MCF 10A (cell line): Measurements from ENCODE around the gene COL20A1. TPM values are rescaled to one million over a fixed set of nuclear protein-coding genes. Genes with fewer than 3 reads are reported as not detected.

Source experiments
- BruUV-seq: library from RNA; stranded (reverse); fragments of 400-500 nt; replicated peaks from 2 replicates; lab custom pipeline; 2021; lab: Mats Ljungman, UMichigan
- CTCF ChIA-PET: fragments of 300-600 bp; sonication (Branson Sonifier 250); formaldehyde crosslinking; extraction: SDS; loops from one replicate; lab custom pipeline; 2021; ENCODE audit warnings: antibody characterized with exemption, inconsistent platforms; lab: Yijun Ruan, JAX
- POLR2A ChIA-PET: fragments of 300-600, 350-650 bp; sonication (Branson Sonifier 250); formaldehyde crosslinking; extraction: SDS; loops from one replicate; lab custom pipeline; 2020; ENCODE audit warnings: antibody characterized with exemption, inconsistent platforms; lab: Yijun Ruan, JAX
- DNase-seq: peaks from one replicate; pipeline ENCODE4 v3.0.0-alpha.2; 2018; ENCODE audit not compliant: unreplicated experiment
- H3K27ac Mint-ChIP-seq: one replicate; pipeline ENCODE4 v1.8.0; 2022; ENCODE audit warnings: mild to moderate bottlenecking, low read depth, mixed read lengths; ENCODE audit not compliant: unreplicated experiment
- H3K27me3 Mint-ChIP-seq: one replicate; pipeline ENCODE4 v1.8.0; 2022; ENCODE audit warnings: mixed read lengths; ENCODE audit not compliant: insufficient read depth, unreplicated experiment
- H3K36me3 Mint-ChIP-seq: one replicate; pipeline ENCODE4 v1.8.0; 2022; ENCODE audit warnings: mild to moderate bottlenecking, moderate library complexity, mixed read lengths; ENCODE audit not compliant: insufficient read depth, unreplicated experiment
- H3K4me1 Mint-ChIP-seq: one replicate; pipeline ENCODE4 v1.8.0; 2022; ENCODE audit warnings: mixed read lengths; ENCODE audit not compliant: insufficient read depth, unreplicated experiment
- H3K4me3 Mint-ChIP-seq: one replicate; pipeline ENCODE4 v1.8.0; 2022; ENCODE audit warnings: mild to moderate bottlenecking, moderate library complexity, mixed read lengths; ENCODE audit not compliant: unreplicated experiment
- H3K9me3 Mint-ChIP-seq: one replicate; pipeline ENCODE4 v1.8.0; 2022; ENCODE audit warnings: mixed read lengths; ENCODE audit not compliant: unreplicated experiment
- intact Hi-C: fragments of 100-400 bp; cut with micrococcal nuclease; formaldehyde crosslinking; loops from 2 replicates; pipeline ENCODE4 v1.14.1; 2022
- total RNA-seq: library from RNA; stranded (reverse); gene quantifications from 2 replicates; pipeline ENCODE4 v1.2.3, GENCODE V29; 2022
- TF ChIP-seq, protein P1 (sequence below): fragments of 200-600 bp; IDR thresholded peaks from one replicate; pipeline ENCODE4 v1.8.0; 2022; ENCODE audit warnings: antibody characterized with exemption, mild to moderate bottlenecking; ENCODE audit not compliant: unreplicated experiment

Gene COL20A1
- total RNA-seq, 1 experiment from 2014 or later = 0.14 TPM

- Mint-ChIP-seq H3K4me1 (no peaks in the 10 kb centered on the region), H3K27ac (no peak overlapping the region), H3K36me3 (no peaks in the 10 kb centered on the region), H3K4me3 (no peak overlapping the region), H3K27me3 (peaks cover 58% of the 10 kb centered on the region), H3K9me3 (no peaks in the 10 kb centered on the region)
- ChIA-PET POLR2A (no interaction called here), CTCF (interaction anchor here (0.6 to 1.1 kb wide), 3 partner anchors 8 to 75 kb away, joined by 3 read pairs; no protein-coding TSS in a partner anchor)
- intact Hi-C loops = no loop called here
- no TSS peak for BruUV-seq
- TF ChIP-seq, protein P1, sequence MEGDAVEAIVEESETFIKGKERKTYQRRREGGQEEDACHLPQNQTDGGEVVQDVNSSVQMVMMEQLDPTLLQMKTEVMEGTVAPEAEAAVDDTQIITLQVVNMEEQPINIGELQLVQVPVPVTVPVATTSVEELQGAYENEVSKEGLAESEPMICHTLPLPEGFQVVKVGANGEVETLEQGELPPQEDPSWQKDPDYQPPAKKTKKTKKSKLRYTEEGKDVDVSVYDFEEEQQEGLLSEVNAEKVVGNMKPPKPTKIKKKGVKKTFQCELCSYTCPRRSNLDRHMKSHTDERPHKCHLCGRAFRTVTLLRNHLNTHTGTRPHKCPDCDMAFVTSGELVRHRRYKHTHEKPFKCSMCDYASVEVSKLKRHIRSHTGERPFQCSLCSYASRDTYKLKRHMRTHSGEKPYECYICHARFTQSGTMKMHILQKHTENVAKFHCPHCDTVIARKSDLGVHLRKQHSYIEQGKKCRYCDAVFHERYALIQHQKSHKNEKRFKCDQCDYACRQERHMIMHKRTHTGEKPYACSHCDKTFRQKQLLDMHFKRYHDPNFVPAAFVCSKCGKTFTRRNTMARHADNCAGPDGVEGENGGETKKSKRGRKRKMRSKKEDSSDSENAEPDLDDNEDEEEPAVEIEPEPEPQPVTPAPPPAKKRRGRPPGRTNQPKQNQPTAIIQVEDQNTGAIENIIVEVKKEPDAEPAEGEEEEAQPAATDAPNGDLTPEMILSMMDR = no peak
- no peak for DNase-seq
Observed at GRCh38 chr20:63370618-63371187, 77.7 kb downstream of the COL20A1 start.

DNA sequence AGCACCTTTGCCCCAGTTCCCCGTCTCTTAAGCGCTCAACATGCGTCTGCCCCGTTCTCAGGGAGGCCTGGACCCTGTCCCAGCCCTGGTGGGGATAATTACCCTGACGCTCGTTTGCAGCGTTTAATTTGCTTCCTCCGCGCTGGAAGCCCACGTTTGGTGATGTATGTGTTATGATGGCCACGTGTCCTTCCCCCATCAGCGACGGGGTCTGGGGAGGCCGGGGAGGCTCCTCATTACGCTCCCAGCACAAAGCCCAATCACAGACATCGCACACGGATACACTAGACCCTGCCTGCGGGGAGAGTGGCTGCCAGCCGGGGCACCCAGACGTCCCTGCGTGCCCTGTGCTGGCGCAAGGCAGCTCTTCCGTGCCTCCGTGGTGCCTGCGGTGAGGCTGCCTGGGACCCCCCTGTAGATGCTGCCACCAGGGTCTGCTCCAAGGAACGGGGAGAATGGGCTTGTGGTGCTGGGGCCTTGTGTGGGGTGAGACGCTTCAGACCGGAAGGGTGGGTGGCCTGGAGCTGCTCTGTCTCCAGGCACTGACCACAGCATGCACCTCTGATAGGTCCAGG lies 78.4 kb downstream of the COL20A1 start:
- DNase-seq = no peak
- Mint-ChIP-seq H3K9me3 (no peaks in the 10 kb centered on the region), H3K27me3 (peaks cover 65% of the 10 kb centered on the region), H3K36me3 (no peaks in the 10 kb centered on the region), H3K27ac (no peak overlapping the region), H3K4me1 (no peaks in the 10 kb centered on the region), H3K4me3 (no peak overlapping the region)
- TF ChIP-seq, protein P1 = no peak
- intact Hi-C loops = no loop called here
- ChIA-PET POLR2A (no interaction called here), CTCF (interaction anchor here (0.7 to 1.1 kb wide), 3 partner anchors 62 to 107 kb away, joined by 3 to 4 read pairs (median 3); no protein-coding TSS in a partner anchor)
- no TSS peak for BruUV-seq

- no peaks in the 10 kb centered on the region for H3K36me3 Mint-ChIP-seq
- POLR2A ChIA-PET = no interaction called here
- no peaks in the 10 kb centered on the region for H3K9me3 Mint-ChIP-seq
- intact Hi-C loops = no loop called here
- no TSS peak for BruUV-seq
- peaks cover 84% of the 10 kb centered on the region for H3K27me3 Mint-ChIP-seq
- H3K4me1 Mint-ChIP-seq = no peaks in the 10 kb centered on the region
- CTCF ChIA-PET = interaction anchor here (1.5 to 2.9 kb wide), 2 partner anchors 8 to 150 kb away, joined by 6 to 10 read pairs; no protein-coding TSS in a partner anchor
- no peak overlapping the region for H3K4me3 Mint-ChIP-seq
- H3K27ac Mint-ChIP-seq = no peak overlapping the region
- TF ChIP-seq, protein P1 = no peak
- DNase-seq = no peak
Observed at GRCh38 chr20:63372971-63373885, 80.2 kb downstream of the COL20A1 start.

- no peak overlapping the region for H3K27ac Mint-ChIP-seq
- no peaks in the 10 kb centered on the region for H3K4me1 Mint-ChIP-seq
- no peaks in the 10 kb centered on the region for H3K9me3 Mint-ChIP-seq
- H3K27me3 Mint-ChIP-seq = peaks cover 86% of the 10 kb centered on the region
- BruUV-seq = no TSS peak
- intact Hi-C loops = no loop called here
- POLR2A ChIA-PET = no interaction called here
- H3K36me3 Mint-ChIP-seq = no peaks in the 10 kb centered on the region
- DNase-seq = no peak
- CTCF ChIA-PET = interaction anchor here (1.5 to 2.9 kb wide), 2 partner anchors 8 to 151 kb away, joined by 6 to 10 read pairs; no protein-coding TSS in a partner anchor
- TF ChIP-seq, protein P1 = no peak
- H3K4me3 Mint-ChIP-seq = no peak overlapping the region
Observed at GRCh38 chr20:63373996-63374395, 81.0 kb downstream of the COL20A1 start.
